Caco-2 (cell line): Measurements from ENCODE around the gene RAB13. TPM values are rescaled to one million over a fixed set of nuclear protein-coding genes. Genes with fewer than 3 reads are reported as not detected.

Source experiments
- BruUV-seq: library from RNA; stranded (reverse); fragments of 400-500 nt; replicated peaks from 2 replicates; lab custom pipeline; 2021; lab: Mats Ljungman, UMichigan
- CTCF ChIA-PET: fragments of 300-600 bp; sonication (Branson Sonifier 250); formaldehyde crosslinking; loops from one replicate; lab custom pipeline; 2022; ENCODE audit warnings: antibody characterized with exemption; lab: Charles Lee
- POLR2A ChIA-PET: fragments of 300-600 bp; sonication (Branson Sonifier 250); formaldehyde crosslinking; loops from one replicate; lab custom pipeline; 2022; ENCODE audit warnings: antibody characterized with exemption; lab: Charles Lee
- DNase-seq, 2 experiments: peaks; one replicate each; pipeline versions ENCODE4 v3.0.0 to v3.0.0-alpha.2; 2020 to 2022
- H3K27me3 ChIP-seq: replicated peaks from 2 replicates; pipeline ENCODE4 v1.6.0; 2011; ENCODE audit warnings: low read length; ENCODE audit not compliant: control insufficient read depth, insufficient read depth
- H3K36me3 ChIP-seq: 2 replicates; pipeline ENCODE4 v1.5.1; 2011; ENCODE audit warnings: low read length; ENCODE audit not compliant: control insufficient read depth, insufficient read depth
- H3K4me1 ChIP-seq: fragments of 250-450 bp; sonication (Bioruptor Pico); 2 replicates; pipeline ENCODE4 v1.5.1; 2020; ENCODE audit warnings: mild to moderate bottlenecking
- H3K4me3 ChIP-seq: 2 replicates; pipeline ENCODE4 v1.5.1; 2011; ENCODE audit warnings: low read depth, mild to moderate bottlenecking, control low read depth, low read length
- H3K9me3 ChIP-seq: fragments of 250-450 bp; sonication (Bioruptor Pico); 2 replicates; pipeline ENCODE4 v1.5.1; 2020; ENCODE audit warnings: mild to moderate bottlenecking, moderate library complexity
- H3K27ac Mint-ChIP-seq: one replicate; pipeline ENCODE4 v1.8.0; 2022; ENCODE audit warnings: mixed read lengths; ENCODE audit not compliant: unreplicated experiment
- H3K27me3 Mint-ChIP-seq: one replicate; pipeline ENCODE4 v1.8.0; 2022; ENCODE audit warnings: mixed read lengths; ENCODE audit not compliant: insufficient read depth, unreplicated experiment
- H3K36me3 Mint-ChIP-seq: one replicate; pipeline ENCODE4 v1.8.0; 2022; ENCODE audit warnings: mild to moderate bottlenecking, mixed read lengths; ENCODE audit not compliant: insufficient read depth, unreplicated experiment
- H3K4me1 Mint-ChIP-seq: one replicate; pipeline ENCODE4 v1.8.0; 2022; ENCODE audit warnings: low read depth, mixed read lengths; ENCODE audit not compliant: unreplicated experiment
- H3K4me3 Mint-ChIP-seq: one replicate; pipeline ENCODE4 v1.8.0; 2022; ENCODE audit warnings: mild to moderate bottlenecking, moderate library complexity, mixed read lengths; ENCODE audit not compliant: unreplicated experiment
- H3K9me3 Mint-ChIP-seq: one replicate; pipeline ENCODE4 v1.8.0; 2022; ENCODE audit warnings: mixed read lengths; ENCODE audit not compliant: unreplicated experiment
- CTCF ChIP-seq, 2 experiments: fragments of 200-600 bp in 1 of 2; IDR thresholded peaks; 1 replicate in 1 of 2; 2 replicates in 1 of 2; pipeline versions ENCODE4 v1.5.1 to v1.8.0; 2011 to 2022; ENCODE audit warnings: antibody characterized with exemption in 1 of 2, control low read depth in 1 of 2, inconsistent platforms in 1 of 2, low read depth in 1 of 2, low read length in 1 of 2, mild to moderate bottlenecking in 1 of 2, moderate library complexity in 1 of 2; ENCODE audit not compliant: insufficient read depth in 1 of 2, severe bottlenecking in 1 of 2, unreplicated experiment in 1 of 2
- intact Hi-C: fragments of 100-400 bp; cut with micrococcal nuclease; formaldehyde crosslinking; loops from one replicate; pipeline ENCODE4 v1.10.0; 2022; ENCODE audit not compliant: unreplicated experiment
- total RNA-seq: library from RNA; stranded (reverse); gene quantifications from 2 replicates; pipeline ENCODE4 v1.2.3, GENCODE V29; 2022

The RAB13 gene
- total RNA-seq, 1 experiment from 2014 or later: 79.3 TPM

- DNase-seq: no peak
- H3K27me3 ChIP-seq: no peaks in the 10 kb centered on the region
- Mint-ChIP-seq H3K27ac (no peak overlapping the region), H3K27me3 (no peaks in the 10 kb centered on the region), H3K9me3 (no peaks in the 10 kb centered on the region), H3K4me1 (no peaks in the 10 kb centered on the region), H3K4me3 (no peak overlapping the region), H3K36me3 (peaks cover 39% of the 10 kb centered on the region)
- no peak overlapping the region for H3K4me3 ChIP-seq
- intact Hi-C loops: no loop called here
- H3K36me3 ChIP-seq: peaks cover 10% of the 10 kb centered on the region; the same call in 1 of the 2 replicates
- BruUV-seq: no TSS peak
- POLR2A ChIA-PET: no interaction called here
- CTCF ChIA-PET: no interaction called here
- H3K4me1 ChIP-seq: no peaks in the 10 kb centered on the region
- TF ChIP-seq CTCF (IDR thresholded peaks at IDR 0.05; ENCODE audit: insufficient read depth in 1 of 2, low read depth in 1 of 2, low read length in 1 of 2, severe bottlenecking in 1 of 2, unreplicated experiment in 1 of 2): no peak
- no peaks in the 10 kb centered on the region for H3K9me3 ChIP-seq
Measured at GRCh38 chr1:153936011-153936802, 49.9 kb downstream of the RAB13 start.

GRCh38 chr1:153934746-153935145 lies 51.4 kb downstream of the RAB13 start:
- Mint-ChIP-seq H3K27me3 (no peaks in the 10 kb centered on the region), H3K9me3 (no peaks in the 10 kb centered on the region), H3K4me3 (no peak overlapping the region), H3K36me3 (peaks cover 39% of the 10 kb centered on the region), H3K27ac (no peak overlapping the region), H3K4me1 (no peaks in the 10 kb centered on the region)
- ChIA-PET POLR2A (no interaction called here), CTCF (no interaction called here)
- no peaks in the 10 kb centered on the region for H3K9me3 ChIP-seq
- H3K27me3 ChIP-seq: no peaks in the 10 kb centered on the region
- DNase-seq: no peak
- intact Hi-C loops: no loop called here
- H3K4me3 ChIP-seq: no peak overlapping the region
- no peaks in the 10 kb centered on the region for H3K4me1 ChIP-seq
- BruUV-seq: no TSS peak
- TF ChIP-seq CTCF (IDR thresholded peaks at IDR 0.05; ENCODE audit: insufficient read depth in 1 of 2, low read depth in 1 of 2, low read length in 1 of 2, severe bottlenecking in 1 of 2, unreplicated experiment in 1 of 2): no peak
- peaks cover 10% of the 10 kb centered on the region for H3K36me3 ChIP-seq

GRCh38 chr1:153933955-153934354 lies 52.2 kb downstream of the RAB13 start:
- no peak overlapping the region for H3K4me3 Mint-ChIP-seq
- H3K9me3 Mint-ChIP-seq: no peaks in the 10 kb centered on the region
- H3K4me1 ChIP-seq: no peaks in the 10 kb centered on the region
- H3K36me3 Mint-ChIP-seq: peaks cover 39% of the 10 kb centered on the region
- no peaks in the 10 kb centered on the region for H3K9me3 ChIP-seq
- no peak overlapping the region for H3K27ac Mint-ChIP-seq
- ChIA-PET POLR2A (no interaction called here), CTCF (no interaction called here)
- no peaks in the 10 kb centered on the region for H3K27me3 Mint-ChIP-seq
- DNase-seq: no peak
- no peaks in the 10 kb centered on the region for H3K4me1 Mint-ChIP-seq
- peaks cover 8% of the 10 kb centered on the region for H3K36me3 ChIP-seq
- no peaks in the 10 kb centered on the region for H3K27me3 ChIP-seq
- no peak for TF ChIP-seq CTCF (IDR thresholded peaks at IDR 0.05; ENCODE audit: insufficient read depth in 1 of 2, low read depth in 1 of 2, low read length in 1 of 2, severe bottlenecking in 1 of 2, unreplicated experiment in 1 of 2)
- intact Hi-C loops: no loop called here
- BruUV-seq: no TSS peak
- no peak overlapping the region for H3K4me3 ChIP-seq
